Fibroblast of villous mesenchyme (primary cell): ENCODE results near the gene NMT1. TPM values are rescaled to one million over a fixed set of nuclear protein-coding genes. Genes with fewer than 3 reads are reported as not detected.
A peak's percentile ranks its signal among the peaks of the same experiment; 100 is the strongest.

Source experiments
- DNase-seq: peaks from one replicate; pipeline ENCODE4 v3.0.0-alpha.2; 2010; ENCODE audit warnings: low read depth
- H3K4me3 ChIP-seq: 2 replicates; pipeline ENCODE4 v1.5.1; 2011; ENCODE audit warnings: low read depth, mild to moderate bottlenecking, low read length
- CTCF ChIP-seq: IDR thresholded peaks from 2 replicates; pipeline ENCODE4 v1.5.1; 2012; ENCODE audit warnings: low read depth, mild to moderate bottlenecking, low read length; ENCODE audit not compliant: insufficient read depth
- total RNA-seq: library from RNA; depleted of rRNA; stranded (reverse); fragments of >200 nt; gene quantifications from 2 replicates; pipeline ENCODE4 v1.2.3, GENCODE V29; 2012

The NMT1 gene
- total RNA-seq, 1 donor, result 78.2 TPM

GRCh38 chr17:45135978-45136791, 75.1 kb downstream of the NMT1 start:
- no peak for TF ChIP-seq CTCF
- H3K4me3 ChIP-seq, result peak overlapping the region; percentile 69
- DNase-seq, result no peak

DNA sequence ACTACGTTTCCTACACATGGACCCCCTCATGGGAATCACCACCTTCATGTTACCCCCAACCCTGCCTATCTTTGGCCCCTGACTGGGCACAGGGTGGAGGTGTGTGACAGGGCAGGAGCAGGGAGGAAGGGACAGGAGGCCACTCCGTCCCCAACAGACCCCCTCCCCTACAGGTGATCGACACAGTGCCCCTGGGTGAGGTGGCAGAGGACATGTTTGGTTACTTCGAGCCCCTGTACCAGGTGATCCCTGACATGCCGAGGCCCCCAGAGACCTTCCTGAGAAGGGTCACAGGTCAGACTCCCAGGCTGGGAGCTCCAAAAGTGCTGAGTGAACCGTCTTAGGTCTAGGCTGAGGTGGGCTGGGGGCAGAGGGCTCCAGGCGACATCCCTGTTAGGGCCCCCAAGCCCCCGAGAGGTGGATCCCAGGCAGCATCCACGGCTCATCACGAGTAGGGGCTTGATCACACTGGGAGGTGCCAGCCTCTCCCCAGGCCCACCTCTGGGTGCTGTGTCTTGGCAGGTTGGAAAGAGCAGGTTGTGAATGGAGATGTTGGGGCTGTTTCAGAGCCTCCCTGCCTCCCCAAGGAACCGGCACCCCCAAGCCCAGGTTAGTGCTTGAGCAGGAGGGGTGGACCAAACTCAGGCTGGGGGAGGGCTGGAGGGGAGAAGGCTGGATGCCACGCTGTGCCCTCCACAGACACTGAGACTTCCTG, 75.9 kb downstream of the NMT1 start:
- TF ChIP-seq CTCF, result no peak
- DNase-seq, result no peak
- no peak overlapping the region for H3K4me3 ChIP-seq

DNA sequence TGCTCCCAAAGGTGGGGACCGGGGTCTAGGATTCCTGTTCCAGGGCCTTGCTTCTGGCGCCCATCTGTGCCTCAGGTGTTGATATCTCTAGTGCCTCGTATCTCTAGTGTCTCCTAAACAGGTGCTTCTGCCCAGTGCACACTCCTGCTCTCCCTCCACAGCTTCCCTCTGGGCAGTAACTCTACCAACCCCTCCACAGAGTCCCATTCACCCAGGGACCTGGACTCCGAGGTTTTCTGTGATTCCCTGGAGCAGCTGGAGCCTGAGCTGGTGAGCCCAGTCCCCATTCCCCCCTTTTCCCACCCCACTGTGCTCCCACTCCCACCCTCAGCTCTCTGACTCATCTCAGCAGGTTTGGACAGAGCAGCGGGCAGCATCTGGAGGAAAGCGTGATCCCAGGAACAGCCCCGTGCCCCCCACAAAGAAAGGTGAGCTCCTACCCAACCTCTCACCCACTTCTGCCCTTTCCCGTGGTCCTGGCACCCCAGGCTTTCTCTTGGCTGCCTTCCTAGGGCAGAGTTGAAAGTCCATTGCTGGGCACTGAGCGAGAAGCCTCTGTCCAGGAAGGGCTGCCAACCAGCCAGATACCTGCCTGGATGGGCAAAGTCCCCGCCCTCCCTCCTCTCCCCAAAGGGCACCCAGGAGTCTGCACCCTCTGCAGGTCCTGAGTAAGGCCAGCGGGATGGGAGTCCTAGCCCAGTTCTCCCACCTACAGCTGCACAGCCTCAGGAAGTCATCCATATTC, 76.6 kb downstream of the NMT1 start:
- no peak overlapping the region for H3K4me3 ChIP-seq
- no peak for TF ChIP-seq CTCF
- DNase-seq, result no peak

DNA sequence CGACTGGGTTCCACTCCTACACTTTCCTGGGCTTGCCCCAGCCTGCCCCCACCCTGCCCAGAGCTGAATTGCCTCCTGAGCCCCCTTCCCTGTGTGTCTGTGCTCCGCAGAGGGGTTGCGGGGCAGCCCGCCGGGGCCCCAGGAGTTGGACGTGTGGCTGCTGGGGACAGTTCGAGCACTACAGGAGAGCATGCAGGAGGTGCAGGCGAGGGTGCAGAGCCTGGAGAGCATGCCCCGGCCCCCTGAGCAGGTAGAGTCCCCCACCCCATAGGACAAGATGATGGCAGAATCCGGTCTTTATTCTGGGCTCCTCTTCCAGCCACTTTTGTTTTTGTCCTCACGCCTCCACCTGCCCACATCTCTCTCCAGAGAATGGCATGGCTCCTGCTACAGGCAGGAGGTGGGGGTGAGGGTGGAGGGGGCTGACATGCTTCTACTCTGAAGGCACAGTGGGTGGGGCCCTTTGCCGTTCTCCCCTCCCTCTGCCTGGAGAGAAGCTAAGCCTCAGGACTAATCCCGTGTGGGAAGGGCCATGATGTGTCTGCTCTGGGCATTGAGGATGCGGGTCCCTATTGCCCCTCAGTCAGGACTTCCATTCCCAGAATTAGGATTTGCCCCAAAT, 77.9 kb downstream of the NMT1 start:
- no peak overlapping the region for H3K4me3 ChIP-seq
- no peak for DNase-seq
- no peak for TF ChIP-seq CTCF

GRCh38 chr17:45139533-45139920, 78.4 kb downstream of the NMT1 start:
- TF ChIP-seq CTCF, result no peak

DNA sequence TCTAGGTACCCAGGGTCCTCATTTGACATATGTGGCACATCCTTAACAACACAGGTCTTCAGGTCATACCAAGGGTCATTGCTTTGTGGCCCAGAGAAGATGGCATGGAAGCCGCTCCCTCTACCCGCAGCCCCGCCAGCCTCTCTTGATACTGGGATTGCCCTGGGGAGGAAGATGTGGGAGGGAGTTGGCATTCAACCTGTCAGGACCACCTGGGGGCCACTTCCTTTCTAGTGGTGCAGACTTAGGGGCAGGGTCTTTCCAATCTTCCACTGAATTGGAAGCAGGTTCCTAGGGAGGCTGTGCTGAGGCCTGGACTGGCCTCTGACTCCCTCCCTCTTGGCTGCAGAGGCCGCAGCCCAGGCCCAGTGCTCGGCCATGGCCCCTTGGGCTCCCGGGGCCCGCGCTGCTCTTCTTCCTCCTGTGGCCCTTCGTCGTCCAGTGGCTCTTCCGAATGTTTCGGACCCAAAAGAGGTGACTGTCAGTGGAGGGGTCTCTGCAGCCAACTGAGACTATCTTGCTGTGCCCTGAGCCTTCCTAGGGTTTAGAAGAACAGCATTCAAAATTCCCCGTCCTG, 82.1 kb downstream of the NMT1 start:
- no peak overlapping the region for H3K4me3 ChIP-seq
- no peak for TF ChIP-seq CTCF
- DNase-seq, result no peak

More at GRCh38 chr17:45139533-45139920, 78.4 kb downstream of the NMT1 start:
- no peak overlapping the region for H3K4me3 ChIP-seq
- no peak for DNase-seq
